Activated naive CD8-positive, alpha-beta T cell treated with anti-CD3 and anti-CD28 coated beads, Interleukin-2, amount 50 U/mL, for 16 hours (primary cell): Measurements from ENCODE around the gene TAF11L14.
"Not testable (repeated sequence)": the region's sequence is repeated elsewhere in the genome, so short reads cannot be mapped to it uniquely, and the experiment has no call there.

Experiments
- DNase-seq: peaks from one replicate; pipeline ENCODE4 v3.0.0-alpha.2; 2020; ENCODE audit warnings: low read depth, low spot score

TAF11L14 gene

GRCh38 chr5:17634160-17634559, at the start of gene TAF11L14:
TAF11L14 (plus strand) TSS chr5:17634460.
- no peak for DNase-seq

DNA sequence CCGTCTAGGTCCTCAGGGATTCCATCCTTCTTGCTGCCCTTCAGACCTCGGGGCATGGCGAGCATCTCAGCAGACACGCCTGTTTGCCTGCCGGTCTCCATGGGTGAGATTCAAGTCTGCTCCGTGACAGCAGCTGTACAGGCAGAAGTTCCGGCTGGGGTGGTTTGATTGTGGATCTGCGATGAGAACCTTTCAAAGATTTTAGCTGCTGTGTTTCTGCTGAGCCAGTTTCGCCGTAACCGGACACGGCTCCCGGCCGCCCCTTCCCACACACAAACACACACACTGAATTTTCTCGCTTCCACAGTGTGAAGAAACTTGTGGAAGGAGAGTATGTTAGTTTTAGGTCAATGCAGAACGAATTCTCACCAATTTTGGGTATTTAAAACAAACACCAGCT, 48.6 kb upstream of the TAF11L14 start, which contains the start of gene TAF11L7:
TSS of gene TAF11L7 (minus strand) at position 101 of the 400 bp plus-strand sequence.
- DNase-seq, result not testable (repeated sequence)

DNA sequence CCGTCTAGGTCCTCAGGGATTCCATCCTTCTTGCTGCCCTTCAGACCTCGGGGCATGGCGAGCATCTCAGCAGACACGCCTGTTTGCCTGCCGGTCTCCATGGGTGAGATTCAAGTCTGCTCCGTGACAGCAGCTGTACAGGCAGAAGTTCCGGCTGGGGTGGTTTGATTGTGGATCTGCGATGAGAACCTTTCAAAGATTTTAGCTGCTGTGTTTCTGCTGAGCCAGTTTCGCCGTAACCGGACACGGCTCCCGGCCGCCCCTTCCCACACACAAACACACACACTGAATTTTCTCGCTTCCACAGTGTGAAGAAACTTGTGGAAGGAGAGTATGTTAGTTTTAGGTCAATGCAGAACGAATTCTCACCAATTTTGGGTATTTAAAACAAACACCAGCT, 43.4 kb upstream of the TAF11L14 start, which contains the start of gene TAF11L8:
TSS of gene TAF11L8 (minus strand) at position 101 of the 400 bp plus-strand sequence.
- DNase-seq, result not testable (repeated sequence)

- DNase-seq, result not testable (repeated sequence)
Measured at GRCh38 chr5:17594255-17594654, 40.0 kb upstream of the TAF11L14 start, which contains the start of gene TAF11L9. TAF11L9 (minus strand) TSS chr5:17594394.

DNA sequence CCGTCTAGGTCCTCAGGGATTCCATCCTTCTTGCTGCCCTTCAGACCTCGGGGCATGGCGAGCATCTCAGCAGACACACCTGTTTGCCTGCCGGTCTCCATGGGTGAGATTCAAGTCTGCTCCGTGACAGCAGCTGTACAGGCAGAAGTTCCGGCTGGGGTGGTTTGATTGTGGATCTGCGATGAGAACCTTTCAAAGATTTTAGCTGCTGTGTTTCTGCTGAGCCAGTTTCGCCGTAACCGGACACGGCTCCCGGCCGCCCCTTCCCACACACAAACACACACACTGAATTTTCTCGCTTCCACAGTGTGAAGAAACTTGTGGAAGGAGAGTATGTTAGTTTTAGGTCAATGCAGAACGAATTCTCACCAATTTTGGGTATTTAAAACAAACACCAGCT, 36.5 kb upstream of the TAF11L14 start, which contains the start of gene TAF11L10:
TSS of gene TAF11L10 (minus strand) at position 101 of the 400 bp plus-strand sequence.
- not testable (repeated sequence) for DNase-seq

DNA sequence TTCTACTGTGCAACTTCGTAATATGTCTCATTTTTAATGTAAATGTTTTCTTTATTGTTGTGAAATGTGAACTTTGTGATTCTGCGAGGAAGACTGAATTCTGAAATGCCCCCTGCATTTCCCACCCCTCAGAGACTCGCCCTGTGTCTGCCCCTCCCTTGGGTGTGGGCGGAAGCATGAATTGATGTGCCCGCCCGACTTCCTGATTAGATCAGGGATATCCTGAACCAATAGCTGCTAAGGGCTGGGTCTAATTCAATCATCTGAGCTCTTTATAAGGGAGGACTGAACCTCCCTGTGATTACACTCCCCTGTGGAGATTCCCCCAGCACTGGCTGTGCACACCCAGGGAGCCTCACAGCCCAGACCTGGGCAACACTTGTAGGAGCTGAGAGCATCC, 30.4 kb upstream of the TAF11L14 start, which contains the start of gene TAF11L11:
TSS of gene TAF11L11 (plus strand) at position 304 of the 400 bp plus-strand sequence.
- not testable (repeated sequence) for DNase-seq

DNA sequence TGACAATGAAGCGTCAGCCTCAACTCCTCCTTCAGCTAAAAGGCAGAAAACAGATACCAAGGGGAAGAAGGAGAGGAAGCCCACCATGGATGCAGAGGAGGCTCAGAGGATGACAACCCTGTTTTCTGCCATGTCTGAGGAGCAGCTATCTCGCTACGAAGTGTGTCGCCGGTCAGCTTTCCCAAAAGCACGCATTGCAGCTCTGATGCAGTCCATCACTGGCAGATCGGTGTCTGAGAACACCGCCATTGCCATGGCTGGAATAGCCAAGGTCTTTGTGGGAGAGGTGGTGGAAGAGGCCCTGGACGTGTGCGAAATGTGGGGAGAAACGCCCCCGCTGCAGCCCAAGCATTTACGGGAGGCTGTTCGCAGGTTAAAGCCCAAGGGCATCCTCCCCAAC, 29.3 kb upstream of the TAF11L14 start:
- no peak for DNase-seq

DNA sequence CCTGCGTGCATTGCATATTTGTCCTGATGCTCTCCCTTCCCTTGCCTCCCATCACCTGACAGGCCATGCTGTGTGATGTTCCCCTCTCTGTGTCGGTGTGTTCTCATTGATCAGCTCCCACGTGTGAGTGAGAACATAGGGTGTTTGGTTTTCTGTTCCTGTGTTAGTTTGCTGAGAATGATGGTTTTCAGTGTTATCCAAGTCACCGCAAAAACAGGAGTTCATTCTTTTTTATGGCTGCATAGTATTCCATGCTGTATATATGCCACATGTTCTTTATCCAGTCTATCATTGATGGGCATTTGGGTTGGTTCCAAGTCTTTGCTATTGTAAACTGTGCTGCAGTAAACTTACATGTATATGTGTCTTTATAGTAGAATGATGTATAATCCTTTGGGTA, 26.8 kb upstream of the TAF11L14 start:
- DNase-seq, result not testable (repeated sequence)

- not testable (repeated sequence) for DNase-seq
Measured at GRCh38 chr5:17610092-17610491, 24.2 kb upstream of the TAF11L14 start, which contains the start of gene TAF11L12. TAF11L12 (plus strand) TSS chr5:17610392.

- DNase-seq, result no peak
Measured at GRCh38 chr5:17614872-17615605, 19.2 kb upstream of the TAF11L14 start.

DNA sequence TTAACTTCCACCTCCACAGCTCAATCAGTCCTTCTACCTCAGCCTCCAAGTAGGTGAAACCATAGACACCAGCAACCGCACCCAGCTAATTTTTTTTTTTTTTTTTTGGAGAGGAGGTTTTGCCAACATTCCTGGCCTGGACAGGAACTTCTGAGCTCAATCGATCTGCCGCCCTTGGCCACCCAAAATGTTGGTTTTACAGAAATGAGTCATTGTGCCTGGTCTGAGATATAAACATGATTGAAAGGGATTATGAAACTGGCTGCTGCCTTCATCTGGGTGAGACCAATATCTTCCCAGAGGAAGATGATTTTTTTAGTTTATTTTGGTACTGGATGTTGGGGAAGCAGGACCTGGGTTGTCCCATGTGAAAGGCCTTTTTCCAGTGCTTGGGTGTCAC, 14.9 kb upstream of the TAF11L14 start:
- no peak for DNase-seq

DNA sequence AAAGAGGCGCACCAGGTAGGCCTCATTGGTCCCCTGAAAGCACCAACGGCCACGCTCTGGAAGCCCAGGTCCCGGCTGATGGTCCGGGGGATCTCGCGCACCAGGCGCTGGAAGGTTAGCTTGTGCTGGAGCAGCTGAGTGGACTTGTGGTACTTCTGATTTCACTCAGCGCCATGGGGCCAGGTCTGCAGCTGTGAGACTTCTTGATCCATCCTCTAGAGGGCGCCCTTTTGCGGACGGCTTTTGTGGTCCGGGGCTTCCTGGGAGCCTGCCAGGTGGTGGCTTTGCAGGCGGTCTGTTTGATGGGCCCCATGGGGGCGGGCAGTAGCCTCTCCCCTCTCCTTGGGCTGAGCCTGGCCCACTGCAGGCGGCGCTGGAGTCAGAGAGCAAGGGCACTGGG, 13.6 kb upstream of the TAF11L14 start:
- DNase-seq, result no peak

DNA sequence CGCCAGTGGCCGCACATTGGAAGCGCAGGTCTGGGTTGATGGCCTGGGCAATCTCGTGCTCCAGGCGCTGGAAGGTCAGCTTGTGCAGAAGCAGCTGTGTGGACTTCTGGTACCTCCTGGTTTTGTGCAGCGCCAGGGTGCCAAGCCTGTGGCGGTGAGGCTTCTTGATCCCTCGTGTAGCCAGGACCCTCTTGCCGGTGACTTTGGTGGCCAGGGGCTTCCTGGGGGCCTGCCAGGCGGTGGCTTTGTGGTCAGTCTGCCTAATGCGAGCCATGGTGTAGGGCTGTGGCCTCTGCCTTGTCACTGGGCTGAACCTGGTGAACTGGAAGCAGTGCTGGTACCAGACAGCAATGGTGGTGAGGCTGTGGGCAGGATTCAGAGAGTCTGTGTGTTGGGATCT, 8.6 kb upstream of the TAF11L14 start:
- DNase-seq, result no peak

GRCh38 chr5:17631788-17632187, 2.5 kb upstream of the TAF11L14 start, which contains the start of gene TAF11L13:
TAF11L13 (plus strand) TSS chr5:17632088.
- not testable (repeated sequence) for DNase-seq

- not testable (repeated sequence) for DNase-seq
Measured at GRCh38 chr5:17649232-17649631, 15.0 kb downstream of the TAF11L14 start.

GRCh38 chr5:17655201-17655759, 21.0 kb downstream of the TAF11L14 start:
- DNase-seq, result not testable (repeated sequence)

DNA sequence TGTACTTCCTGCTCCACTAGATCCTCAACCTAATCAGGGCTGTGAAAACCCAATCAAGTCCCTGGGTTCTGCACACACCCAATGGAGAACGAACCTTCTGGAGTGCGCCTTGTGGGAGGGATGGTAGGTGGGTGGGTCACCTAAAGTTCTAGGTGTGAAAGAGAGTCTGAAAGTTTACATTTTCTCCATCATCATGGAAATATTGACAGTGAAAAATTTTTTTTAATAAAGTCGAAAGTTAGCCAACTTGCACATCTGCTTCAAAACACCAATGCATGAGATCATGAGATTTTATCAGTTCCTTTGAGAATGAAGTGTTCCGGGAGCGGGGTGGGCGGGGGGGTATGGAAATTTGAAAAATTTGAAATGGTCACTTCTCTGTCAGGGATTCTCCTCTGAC, 21.7 kb downstream of the TAF11L14 start:
- no peak for DNase-seq

DNA sequence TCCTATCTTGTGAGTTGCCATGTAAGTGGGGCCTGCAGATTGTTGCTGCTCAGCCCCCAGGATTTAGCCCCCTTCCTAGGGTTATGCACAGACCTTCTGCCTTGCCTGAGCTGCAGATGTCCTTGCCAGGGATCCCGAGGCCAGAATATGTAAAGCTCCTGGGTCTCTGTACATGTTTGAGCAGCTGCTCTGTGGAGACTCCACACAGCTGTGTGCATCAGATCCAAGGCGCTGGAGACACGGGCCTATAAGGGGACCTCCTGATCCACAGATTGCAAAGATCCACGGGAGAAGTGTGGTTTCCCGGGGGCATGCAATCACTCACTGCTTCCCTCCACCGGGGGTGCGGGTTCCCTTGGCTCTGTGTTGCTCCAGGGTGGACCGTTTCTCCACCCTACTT, 28.9 kb downstream of the TAF11L14 start:
- no peak for DNase-seq

- DNase-seq, result no peak
Measured at GRCh38 chr5:17665836-17666235, 31.6 kb downstream of the TAF11L14 start.

GRCh38 chr5:17666726-17667235, 32.5 kb downstream of the TAF11L14 start:
- DNase-seq, result no peak

DNA sequence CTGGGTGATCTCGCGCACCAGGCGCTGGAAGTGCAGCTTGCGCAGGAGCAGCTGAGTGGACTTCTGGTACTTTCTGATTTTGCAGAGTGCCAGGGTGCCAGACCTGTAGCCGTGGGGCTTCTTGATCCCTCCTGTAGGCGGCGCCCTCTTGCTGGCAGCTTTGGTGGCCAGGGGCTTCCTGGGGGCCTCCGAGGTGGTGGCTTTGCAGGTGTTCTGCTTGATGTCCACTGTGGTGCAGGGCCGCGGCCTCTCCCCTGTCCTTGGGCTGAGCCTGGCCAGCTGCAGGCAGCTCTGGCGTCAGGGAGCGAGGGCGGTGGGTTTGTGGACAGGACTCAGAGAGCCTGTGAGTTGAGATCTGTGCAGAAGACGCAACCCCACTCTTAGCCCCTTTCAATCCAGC, 36.1 kb downstream of the TAF11L14 start:
- no peak for DNase-seq

DNA sequence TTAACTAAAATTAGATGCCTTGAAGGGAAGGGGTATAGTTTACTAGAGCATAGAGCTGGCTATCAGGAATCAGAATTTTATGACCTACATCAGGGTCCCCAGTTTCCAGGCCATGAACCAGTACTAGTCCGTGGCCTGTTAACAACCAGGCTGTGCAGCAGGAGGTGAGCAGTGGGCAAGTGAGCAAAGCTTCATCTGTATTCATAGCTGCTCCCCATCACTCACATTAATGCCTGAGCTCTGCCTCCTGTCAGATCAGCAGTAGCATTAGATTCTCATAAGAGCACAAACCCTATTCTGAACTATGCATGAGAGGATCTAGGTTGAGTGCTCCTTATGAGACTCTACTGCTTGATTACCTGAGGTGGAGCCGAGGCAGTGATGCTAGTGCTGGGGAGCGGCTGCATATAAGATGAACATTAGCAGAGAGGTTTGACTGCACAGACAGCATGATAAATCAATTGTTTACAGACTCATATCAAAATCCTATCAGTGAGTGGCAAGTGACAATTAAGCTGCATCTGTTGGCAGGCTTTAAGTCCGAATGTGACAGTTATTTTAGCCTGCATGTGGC, 44.6 kb downstream of the TAF11L14 start:
- no peak for DNase-seq
